Mesothelial cell of epicardium (in vitro differentiated cells): Measurements from ENCODE around the gene RALGPS1. TPM values are rescaled to one million over a fixed set of nuclear protein-coding genes. Genes with fewer than 3 reads are reported as not detected.

Experiments
- DNase-seq, 2 experiments: peaks; one replicate each; pipeline ENCODE4 v3.0.0; 2021; ENCODE audit warnings: low spot score in 2 of 2; ENCODE audit not compliant: unreplicated experiment in 2 of 2
- H3K27ac Mint-ChIP-seq: 2 replicates; pipeline ENCODE4 v1.8.0; 2021; ENCODE audit warnings: mixed read lengths
- H3K27me3 Mint-ChIP-seq: 2 replicates; pipeline ENCODE4 v1.8.0; 2021; ENCODE audit warnings: low read depth, mixed read lengths
- H3K36me3 Mint-ChIP-seq: 2 replicates; pipeline ENCODE4 v1.8.0; 2021; ENCODE audit warnings: mixed read lengths
- H3K4me1 Mint-ChIP-seq: 2 replicates; pipeline ENCODE4 v1.8.0; 2021; ENCODE audit warnings: mixed read lengths
- H3K4me3 Mint-ChIP-seq: 2 replicates; pipeline ENCODE4 v1.8.0; 2021; ENCODE audit warnings: mild to moderate bottlenecking, moderate library complexity, mixed read lengths
- H3K9me3 Mint-ChIP-seq: 2 replicates; pipeline ENCODE4 v1.8.0; 2021; ENCODE audit warnings: mixed read lengths
- total RNA-seq: library from RNA; stranded (reverse); gene quantifications from 3 replicates; pipeline ENCODE4 v1.2.1, GENCODE V29; 2021
- TF ChIP-seq, protein P1 (sequence below): fragments of 200-600 bp; sonication (generic); IDR thresholded peaks from one replicate; pipeline ENCODE4 v1.5.0; 2021; ENCODE audit warnings: antibody characterized with exemption; ENCODE audit not compliant: unreplicated experiment

The RALGPS1 gene
- total RNA-seq, 1 donor from 2014 or later = 25.6 TPM

DNA sequence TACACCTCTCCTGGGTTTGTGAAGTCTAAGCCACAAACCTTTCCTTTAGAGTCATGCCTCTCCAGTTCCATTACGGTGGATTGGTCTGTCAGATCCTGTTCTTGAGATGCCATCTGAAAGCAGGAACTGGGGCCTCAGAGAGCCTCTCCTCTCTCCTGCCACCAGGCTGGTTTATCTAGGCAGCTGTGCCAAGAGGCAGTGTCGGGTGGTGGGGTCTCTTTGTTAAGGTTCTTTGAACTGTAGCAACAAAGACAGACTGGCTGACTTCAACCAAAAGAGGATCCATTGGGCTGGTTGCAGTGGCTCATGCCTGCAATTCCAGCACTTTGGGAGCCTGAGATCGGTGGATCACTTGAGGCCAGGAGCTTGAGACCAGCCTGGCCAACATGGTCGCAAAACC, 273.8 kb downstream of the RALGPS1 start:
- Mint-ChIP-seq H3K36me3 (no peaks in the 10 kb centered on the region), H3K4me1 (peaks cover 18% of the 10 kb centered on the region)

DNA sequence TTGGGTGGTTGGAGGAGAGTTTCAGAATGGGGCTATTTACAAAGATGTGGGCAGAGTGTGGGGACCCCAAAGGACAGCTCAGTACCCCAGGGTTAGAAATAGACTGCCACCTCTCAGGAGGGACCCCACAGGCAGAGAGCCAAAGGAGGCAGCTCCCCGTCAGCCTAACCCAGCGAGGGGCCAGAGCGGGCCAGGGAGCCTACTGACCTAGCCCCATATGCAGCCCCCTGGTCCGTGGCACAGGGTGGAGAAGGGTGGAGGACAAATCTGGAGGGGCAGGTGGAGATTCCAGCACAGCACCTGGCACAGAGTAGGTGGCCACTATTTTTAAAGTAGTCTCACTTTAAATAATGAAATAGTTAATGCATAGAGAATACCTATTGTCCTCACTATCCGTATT, 275.0 kb downstream of the RALGPS1 start:
- H3K4me1 Mint-ChIP-seq = peaks cover 18% of the 10 kb centered on the region
- H3K27ac Mint-ChIP-seq = no peak overlapping the region
- H3K27me3 Mint-ChIP-seq = no peaks in the 10 kb centered on the region

More for the DNA sequence above, 273.8 kb downstream of the RALGPS1 start:
- TF ChIP-seq, protein P1, sequence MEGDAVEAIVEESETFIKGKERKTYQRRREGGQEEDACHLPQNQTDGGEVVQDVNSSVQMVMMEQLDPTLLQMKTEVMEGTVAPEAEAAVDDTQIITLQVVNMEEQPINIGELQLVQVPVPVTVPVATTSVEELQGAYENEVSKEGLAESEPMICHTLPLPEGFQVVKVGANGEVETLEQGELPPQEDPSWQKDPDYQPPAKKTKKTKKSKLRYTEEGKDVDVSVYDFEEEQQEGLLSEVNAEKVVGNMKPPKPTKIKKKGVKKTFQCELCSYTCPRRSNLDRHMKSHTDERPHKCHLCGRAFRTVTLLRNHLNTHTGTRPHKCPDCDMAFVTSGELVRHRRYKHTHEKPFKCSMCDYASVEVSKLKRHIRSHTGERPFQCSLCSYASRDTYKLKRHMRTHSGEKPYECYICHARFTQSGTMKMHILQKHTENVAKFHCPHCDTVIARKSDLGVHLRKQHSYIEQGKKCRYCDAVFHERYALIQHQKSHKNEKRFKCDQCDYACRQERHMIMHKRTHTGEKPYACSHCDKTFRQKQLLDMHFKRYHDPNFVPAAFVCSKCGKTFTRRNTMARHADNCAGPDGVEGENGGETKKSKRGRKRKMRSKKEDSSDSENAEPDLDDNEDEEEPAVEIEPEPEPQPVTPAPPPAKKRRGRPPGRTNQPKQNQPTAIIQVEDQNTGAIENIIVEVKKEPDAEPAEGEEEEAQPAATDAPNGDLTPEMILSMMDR = no peak
- no peak for DNase-seq
- no peaks in the 10 kb centered on the region for H3K27me3 Mint-ChIP-seq
- no peaks in the 10 kb centered on the region for H3K9me3 Mint-ChIP-seq
- no peak overlapping the region for H3K4me3 Mint-ChIP-seq
- H3K27ac Mint-ChIP-seq = no peak overlapping the region

DNA sequence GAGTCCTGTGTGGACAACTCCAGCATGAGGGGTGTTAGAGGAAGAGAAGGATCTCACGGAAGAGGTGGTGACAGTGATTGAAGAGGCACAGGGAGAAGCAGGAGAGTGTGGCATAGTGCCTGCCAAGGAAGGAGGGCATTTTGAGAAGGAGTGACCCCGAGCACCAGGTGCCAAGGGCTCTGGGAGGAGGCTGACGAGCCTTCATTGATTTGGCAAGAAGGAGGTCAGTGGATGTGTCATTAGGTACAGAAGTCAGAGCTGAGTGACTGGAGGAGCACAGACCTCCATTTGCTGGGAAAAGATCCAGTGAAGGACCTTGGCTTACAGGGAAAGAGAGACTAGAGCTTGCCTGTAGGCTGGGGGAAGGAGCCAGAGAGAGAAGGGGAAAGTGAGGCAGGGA, 278.2 kb downstream of the RALGPS1 start:
- Mint-ChIP-seq H3K27ac (no peak overlapping the region), H3K36me3 (no peaks in the 10 kb centered on the region), H3K4me3 (no peak overlapping the region), H3K27me3 (no peaks in the 10 kb centered on the region), H3K4me1 (peaks cover 3% of the 10 kb centered on the region), H3K9me3 (no peaks in the 10 kb centered on the region)
- TF ChIP-seq, protein P1 = no peak
- no peak for DNase-seq

More for the DNA sequence above, 275.0 kb downstream of the RALGPS1 start:
- H3K9me3 Mint-ChIP-seq = no peaks in the 10 kb centered on the region
- DNase-seq = no peak
- TF ChIP-seq, protein P1 = no peak
- no peak overlapping the region for H3K4me3 Mint-ChIP-seq
- H3K36me3 Mint-ChIP-seq = no peaks in the 10 kb centered on the region

DNA sequence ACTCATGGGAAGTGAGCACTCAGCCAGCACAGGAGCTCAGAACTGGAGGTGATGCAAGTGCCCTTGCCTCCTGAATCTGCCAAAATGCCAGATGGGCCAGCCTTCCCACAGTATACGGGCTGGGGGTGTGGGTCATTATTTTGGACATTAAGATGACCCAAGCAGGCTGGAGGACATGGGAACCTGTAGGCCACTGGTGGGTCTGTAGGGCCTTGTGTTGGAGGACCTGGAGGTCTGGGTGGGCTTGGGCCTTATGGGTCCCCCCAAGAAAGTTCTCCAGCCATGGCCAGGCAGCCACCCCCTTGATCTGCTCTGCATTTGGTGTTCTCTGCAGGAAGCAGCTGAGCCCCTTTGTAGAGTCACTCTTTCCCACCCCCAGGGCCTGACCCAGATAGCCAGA, 278.9 kb downstream of the RALGPS1 start:
- Mint-ChIP-seq H3K27ac (no peak overlapping the region), H3K4me3 (no peak overlapping the region), H3K36me3 (no peaks in the 10 kb centered on the region), H3K27me3 (no peaks in the 10 kb centered on the region), H3K4me1 (peaks cover 5% of the 10 kb centered on the region), H3K9me3 (no peaks in the 10 kb centered on the region)
- TF ChIP-seq, protein P1 = no peak
- no peak for DNase-seq

DNA sequence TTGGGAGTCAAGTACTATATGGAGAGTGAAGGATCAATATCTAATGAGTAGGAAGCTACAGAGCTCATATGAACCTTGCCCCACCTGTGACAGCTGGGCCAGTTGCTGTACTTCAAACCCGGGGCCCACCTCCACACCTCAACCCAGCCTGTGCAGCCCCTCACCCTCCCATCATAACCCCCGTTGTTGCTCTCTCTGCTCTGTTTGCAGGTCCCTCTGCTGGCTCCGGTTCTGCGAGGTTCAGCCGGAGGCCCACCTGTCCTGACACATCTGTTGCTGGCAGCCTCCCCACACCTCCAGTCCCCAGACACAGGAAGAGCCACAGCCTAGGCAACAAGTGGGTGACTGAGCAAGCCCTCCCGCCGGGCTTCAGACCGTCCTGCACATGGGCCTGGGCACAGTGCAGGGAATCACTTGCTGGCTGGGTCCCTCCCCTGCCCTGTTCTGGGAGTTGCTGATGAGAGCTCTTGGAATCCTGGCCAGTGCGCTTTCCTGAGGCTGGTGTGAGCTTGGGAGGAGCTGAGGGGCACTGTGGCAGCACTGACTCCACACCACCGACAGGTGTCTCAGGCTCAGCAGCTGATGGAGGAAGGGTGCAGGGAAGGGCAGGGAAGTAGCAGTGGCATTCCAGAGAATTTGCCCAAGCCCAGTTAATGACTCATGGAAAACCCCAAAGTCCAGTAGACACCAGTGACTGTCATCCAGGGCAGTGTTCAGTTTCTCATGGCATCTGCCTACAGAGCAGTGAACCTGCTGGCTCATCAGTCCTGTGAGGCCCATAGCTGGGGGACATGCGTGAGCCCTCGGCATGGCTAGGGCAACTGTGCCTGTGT, 280.5 kb downstream of the RALGPS1 start:
- Mint-ChIP-seq H3K9me3 (no peaks in the 10 kb centered on the region), H3K4me1 (peaks cover 2% of the 10 kb centered on the region), H3K36me3 (no peaks in the 10 kb centered on the region), H3K27ac (no peak overlapping the region), H3K27me3 (no peaks in the 10 kb centered on the region), H3K4me3 (no peak overlapping the region)
- TF ChIP-seq, protein P1 = no peak
- no peak for DNase-seq
